HepG2 (cell line): ENCODE data around the gene ZMYND8. TPM values are rescaled to one million over a fixed set of nuclear protein-coding genes. Genes with fewer than 3 reads are reported as not detected.

Experiments used
- ATRX ChIP-seq: sonication (generic); formaldehyde crosslinking; IDR thresholded peaks from 2 replicates; pipeline ENCODE4 v1.4.0; 2020; ENCODE audit warnings: missing genetic modification reagents, borderline replicate concordance
- DMAP1 ChIP-seq: IDR thresholded peaks from 2 replicates; pipeline ENCODE4 v1.6.1; 2016
- FOXK1 ChIP-seq: sonication (generic); formaldehyde crosslinking; IDR thresholded peaks from 2 replicates; pipeline ENCODE4 v1.4.0; 2020; ENCODE audit warnings: low read depth, missing genetic modification reagents, borderline replicate concordance
- GLI4 ChIP-seq: sonication (generic); formaldehyde crosslinking; IDR thresholded peaks from 2 replicates; pipeline ENCODE4 v1.5.1; 2020; ENCODE audit warnings: missing genetic modification reagents, mild to moderate bottlenecking, moderate library complexity, borderline replicate concordance
- HDAC1 ChIP-seq: sonication (generic); formaldehyde crosslinking; IDR thresholded peaks from 2 replicates; pipeline ENCODE4 v1.5.1; 2020; ENCODE audit warnings: mild to moderate bottlenecking, missing genetic modification reagents
- HOXD1 ChIP-seq: sonication (generic); formaldehyde crosslinking; IDR thresholded peaks from 2 replicates; pipeline ENCODE4 v1.5.0; 2020; ENCODE audit warnings: missing genetic modification reagents
- KLF16 ChIP-seq, 2 experiments: sonication (generic) in 1 of 2; formaldehyde crosslinking in 1 of 2; IDR thresholded peaks; 2 replicates each; pipeline versions ENCODE4 v1.6.1 to v1.8.0; 2016 to 2023; ENCODE audit warnings: missing genetic modification reagents in 2 of 2, missing compliant biosample characterization in 1 of 2
- KMT2A ChIP-seq: sonication (generic); formaldehyde crosslinking; IDR thresholded peaks from 2 replicates; pipeline ENCODE4 v1.4.0; 2020; ENCODE audit warnings: missing genetic modification reagents
- MAFG ChIP-seq: sonication (generic); formaldehyde crosslinking; IDR thresholded peaks from 2 replicates; pipeline ENCODE4 v1.5.1; 2020; ENCODE audit warnings: mild to moderate bottlenecking, missing genetic modification reagents
- MEIS1 ChIP-seq: sonication (generic); formaldehyde crosslinking; IDR thresholded peaks from 2 replicates; pipeline ENCODE4 v1.9.0; 2021; ENCODE audit warnings: mild to moderate bottlenecking, missing genetic modification reagents, moderate library complexity, borderline replicate concordance
- NFATC3 ChIP-seq: sonication (generic); formaldehyde crosslinking; IDR thresholded peaks from 2 replicates; pipeline ENCODE4 v1.5.1; 2020; ENCODE audit warnings: mild to moderate bottlenecking, missing genetic modification reagents
- SIX1 ChIP-seq: sonication (generic); formaldehyde crosslinking; IDR thresholded peaks from 2 replicates; pipeline ENCODE4 v1.4.0; 2020; ENCODE audit warnings: missing genetic modification reagents, borderline replicate concordance
- TEAD3 ChIP-seq: optimal IDR thresholded peaks from 2 replicates; pipeline ENCODE3; 2016; ENCODE audit warnings: borderline replicate concordance
- TOPORS ChIP-seq: sonication (generic); formaldehyde crosslinking; IDR thresholded peaks from 2 replicates; pipeline ENCODE4 v1.8.0; 2023; ENCODE audit warnings: mild to moderate bottlenecking, missing genetic modification reagents
- UBTF ChIP-seq: sonication (generic); formaldehyde crosslinking; IDR thresholded peaks from 2 replicates; pipeline ENCODE4 v1.4.0; 2020; ENCODE audit warnings: mild to moderate bottlenecking, missing genetic modification reagents
- XRCC5 ChIP-seq: fragments of 200-400 bp; formaldehyde crosslinking; optimal IDR thresholded peaks from 2 replicates; pipeline ENCODE3; 2017; ENCODE audit warnings: mild to moderate bottlenecking, low read length
- ZNF350 ChIP-seq: sonication (generic); formaldehyde crosslinking; IDR thresholded peaks from 2 replicates; pipeline ENCODE4 v1.4.0; 2020; ENCODE audit warnings: mild to moderate bottlenecking, low read depth, missing genetic modification reagents, borderline replicate concordance
- ZNF354B ChIP-seq: sonication (generic); formaldehyde crosslinking; IDR thresholded peaks from 2 replicates; pipeline ENCODE4 v1.8.0; 2022; ENCODE audit warnings: mild to moderate bottlenecking, missing genetic modification reagents
- ZNF687 ChIP-seq: sonication (generic); formaldehyde crosslinking; IDR thresholded peaks from 2 replicates; pipeline ENCODE4 v1.5.1; 2020; ENCODE audit warnings: mild to moderate bottlenecking, missing genetic modification reagents, moderate library complexity
- ZNF766 ChIP-seq: sonication (generic); formaldehyde crosslinking; IDR thresholded peaks from 2 replicates; pipeline ENCODE4 v1.5.0; 2020; ENCODE audit warnings: missing genetic modification reagents, borderline replicate concordance
- ZNF768 ChIP-seq: sonication (generic); formaldehyde crosslinking; IDR thresholded peaks from 2 replicates; pipeline ENCODE4 v1.4.0; 2020; ENCODE audit warnings: missing genetic modification reagents
- ZNF839 ChIP-seq: sonication (generic); formaldehyde crosslinking; IDR thresholded peaks from 2 replicates; pipeline ENCODE4 v1.4.0; 2020; ENCODE audit warnings: missing genetic modification reagents, mild to moderate bottlenecking, borderline replicate concordance
- polyA plus RNA-seq, 8 experiments: library from polyadenylated mRNA; depleted of rRNA in 3 of 8; stranded (reverse) in 7 of 8; unstranded in 1 of 8; fragments of >200 nt; fragmentation: Illumina TruSeq in 4 of 8; extraction: Trizol in 4 of 8; gene quantifications; 2 replicates each; pipeline versions ENCODE4 v1.2.1 to v1.2.3, GENCODE V29; 2011 to 2016; ENCODE audit warnings: low read depth in 4 of 8, missing spikeins in 1 of 8, mixed read lengths in 1 of 8; ENCODE audit not compliant: insufficient read depth in 1 of 8
- total RNA-seq, 5 experiments: library from RNA; depleted of rRNA; stranded (reverse); fragments of >200 nt; fragmentation: Illumina TruSeq; extraction: Trizol; gene quantifications; 2 replicates each; pipeline ENCODE4 v1.2.3, GENCODE V29; 2016; ENCODE audit warnings: low read depth in 1 of 5

The ZMYND8 gene
- total and polyA plus RNA-seq, 2 of the 13 experiments (the other 11 are each of a cell fraction or from before 2014, with no cell fraction given) = 53.9 to 84.7 TPM

GRCh38 chr20:47202733-47203667 is 153.5 kb downstream of the ZMYND8 start (continued):
- TF ChIP-seq ZNF768 = peak; percentile 32; the same call in 1 of the 2 replicates
- TF ChIP-seq XRCC5 = peak; percentile 55
- no peak for TF ChIP-seq ATRX (CRISPR knock-in tag)
- peak; percentile 82 for TF ChIP-seq ZNF687 (CRISPR knock-in tag)
- TF ChIP-seq FOXK1 (CRISPR knock-in tag) = 0 out of 2 replicates have a peak, but pooled peaks have one; percentile 8
- TF ChIP-seq ZNF839 (CRISPR knock-in tag) = peak; percentile 42; the same call in 1 of the 2 replicates
- TF ChIP-seq HDAC1 (CRISPR knock-in tag) = peak; percentile 58; the same call in 1 of the 2 replicates
- TF ChIP-seq UBTF = peak; percentile 65
- TF ChIP-seq MEIS1 (CRISPR knock-in tag) = 0 out of 2 replicates have a peak, but pooled peaks have one; percentile 25
- no peak for TF ChIP-seq ZNF354B (CRISPR knock-in tag)
- no peak for TF ChIP-seq MAFG
- TF ChIP-seq KLF16 (CRISPR knock-in tag; IDR thresholded peaks at IDR 0.05) = 0 out of 4 replicates have a peak, but pooled peaks of 1 of the 2 experiments have one; percentile 11
- 0 out of 2 replicates have a peak, but pooled peaks have one; percentile 25 for TF ChIP-seq NFATC3 (CRISPR knock-in tag)
- TF ChIP-seq HOXD1 (CRISPR knock-in tag) = no peak
- no peak for TF ChIP-seq ZNF766 (CRISPR knock-in tag)
- peak; percentile 25; the same call in 1 of the 2 replicates for TF ChIP-seq DMAP1 (CRISPR knock-in tag)
- 0 out of 2 replicates have a peak, but pooled peaks have one; percentile 84 for TF ChIP-seq GLI4 (CRISPR knock-in tag)
- TF ChIP-seq TEAD3 (CRISPR knock-in tag) = peak; percentile 56
- no peak for TF ChIP-seq ZNF350
- TF ChIP-seq SIX1 = no peak
- TF ChIP-seq TOPORS (CRISPR knock-in tag) = peak; percentile 17; the same call in 1 of the 2 replicates
- TF ChIP-seq KMT2A (CRISPR knock-in tag) = peak; percentile 35; the same call in 1 of the 2 replicates
